HepG2 (cell line): ENCODE results near the gene SLA2. TPM values are rescaled to one million over a fixed set of nuclear protein-coding genes. Genes with fewer than 3 reads are reported as not detected.
A peak's percentile ranks its signal among the peaks of the same experiment; 100 is the strongest.

Source experiments
- ATF5 ChIP-seq: sonication (generic); formaldehyde crosslinking; IDR thresholded peaks from 2 replicates; pipeline ENCODE4 v1.4.0; 2020; ENCODE audit warnings: mild to moderate bottlenecking, low read depth, missing genetic modification reagents
- BCL6 ChIP-seq: IDR thresholded peaks from 2 replicates; pipeline ENCODE4 v1.6.1; 2016; ENCODE audit warnings: missing genetic modification reagents, missing compliant biosample characterization
- CAMTA2 ChIP-seq: sonication (generic); formaldehyde crosslinking; IDR thresholded peaks from 2 replicates; pipeline ENCODE4 v1.4.0; 2020; ENCODE audit warnings: mild to moderate bottlenecking, missing genetic modification reagents, borderline replicate concordance
- CREB3 ChIP-seq: sonication (generic); formaldehyde crosslinking; IDR thresholded peaks from 2 replicates; pipeline ENCODE4 v1.5.0; 2020; ENCODE audit warnings: missing genetic modification reagents
- ERF ChIP-seq: IDR thresholded peaks from 2 replicates; pipeline ENCODE4 v1.6.1; 2018; ENCODE audit warnings: missing biosample characterization, missing genetic modification reagents
- ESRRA ChIP-seq: sonication (generic); formaldehyde crosslinking; IDR thresholded peaks from 2 replicates; pipeline ENCODE4 v1.5.1; 2020; ENCODE audit warnings: mild to moderate bottlenecking, low read depth, missing genetic modification reagents
- GPN1 ChIP-seq: sonication (generic); formaldehyde crosslinking; IDR thresholded peaks from 2 replicates; pipeline ENCODE4 v1.5.1; 2020; ENCODE audit warnings: missing genetic modification reagents, borderline replicate concordance
- HNF4G ChIP-seq, 2 experiments: sonication (generic) in 1 of 2; formaldehyde crosslinking in 1 of 2; IDR thresholded peaks; 2 replicates each; pipeline versions ENCODE4 v1.4.0 to v1.6.1; 2011 to 2020; ENCODE audit warnings: borderline replicate concordance in 2 of 2, low read depth in 2 of 2, mild to moderate bottlenecking in 2 of 2, low read length in 1 of 2, missing genetic modification reagents in 1 of 2, moderate library complexity in 1 of 2
- KAT7 ChIP-seq: IDR thresholded peaks from 2 replicates; pipeline ENCODE4 v1.6.1; 2018; ENCODE audit warnings: borderline replicate concordance, missing compliant biosample characterization
- KDM6A ChIP-seq: IDR thresholded peaks from 2 replicates; pipeline ENCODE4 v1.6.1; 2016; ENCODE audit warnings: low read depth
- KLF6 ChIP-seq: IDR thresholded peaks from 2 replicates; pipeline ENCODE4 v1.8.0; 2016; ENCODE audit warnings: missing biosample characterization, missing genetic modification reagents
- MAFK ChIP-seq, 2 experiments: IDR thresholded peaks in 1 of 2; conservative IDR thresholded peaks in 1 of 2; 2 replicates each; pipeline ENCODE4 v1.6.1; 2011; ENCODE audit warnings: improper control_type of control experiment in 2 of 2, low read length in 2 of 2
- NCOR1 ChIP-seq: fragments of 200-600 bp; sonication (generic); IDR thresholded peaks from 2 replicates; pipeline ENCODE4 v1.7.0; 2017; ENCODE audit warnings: antibody characterized with exemption, low read length, borderline replicate concordance
- NR1H2 ChIP-seq: sonication (generic); formaldehyde crosslinking; IDR thresholded peaks from 2 replicates; pipeline ENCODE4 v1.8.1; 2022; ENCODE audit warnings: low read depth, missing genetic modification reagents, borderline replicate concordance
- RBM22 ChIP-seq: fragments of 200-400 bp; formaldehyde crosslinking; optimal IDR thresholded peaks from 2 replicates; pipeline ENCODE3; 2017; ENCODE audit warnings: mild to moderate bottlenecking, low read length, moderate library complexity
- RCOR2 ChIP-seq: IDR thresholded peaks from 2 replicates; pipeline ENCODE4 v1.6.1; 2016; ENCODE audit warnings: missing biosample characterization, missing genetic modification reagents
- REXO4 ChIP-seq: sonication (generic); formaldehyde crosslinking; IDR thresholded peaks from 2 replicates; pipeline ENCODE4 v1.8.0; 2022; ENCODE audit warnings: missing genetic modification reagents, mild to moderate bottlenecking, borderline replicate concordance
- TEAD2 ChIP-seq: sonication (generic); formaldehyde crosslinking; IDR thresholded peaks from 2 replicates; pipeline ENCODE4 v1.9.0; 2021; ENCODE audit warnings: missing genetic modification reagents
- TGIF2 ChIP-seq: IDR thresholded peaks from 2 replicates; pipeline ENCODE4 v1.6.1; 2016; ENCODE audit warnings: control low read depth, missing compliant biosample characterization
- YY1 ChIP-seq: IDR thresholded peaks from 2 replicates; pipeline ENCODE4 v1.6.1; 2011; ENCODE audit warnings: low read length, low read depth, moderate library complexity, mild to moderate bottlenecking; ENCODE audit not compliant: insufficient read depth, insufficient replicate concordance
- ZGPAT ChIP-seq: IDR thresholded peaks from 2 replicates; pipeline ENCODE4 v1.6.1; 2016; ENCODE audit warnings: mild to moderate bottlenecking
- ZNF101 ChIP-seq: sonication (generic); formaldehyde crosslinking; IDR thresholded peaks from 2 replicates; pipeline ENCODE4 v1.4.0; 2020; ENCODE audit warnings: mild to moderate bottlenecking, low read depth, missing genetic modification reagents, borderline replicate concordance
- ZNF337 ChIP-seq: sonication (generic); formaldehyde crosslinking; IDR thresholded peaks from 2 replicates; pipeline ENCODE4 v1.5.1; 2020; ENCODE audit warnings: missing genetic modification reagents, low read depth, mild to moderate bottlenecking, borderline replicate concordance
- ZNF800 ChIP-seq: sonication (generic); formaldehyde crosslinking; IDR thresholded peaks from 2 replicates; pipeline ENCODE4 v1.4.0; 2020; ENCODE audit warnings: missing genetic modification reagents
- polyA plus RNA-seq, 8 experiments: library from polyadenylated mRNA; depleted of rRNA in 3 of 8; stranded (reverse) in 7 of 8; unstranded in 1 of 8; fragments of >200 nt; fragmentation: Illumina TruSeq in 4 of 8; extraction: Trizol in 4 of 8; gene quantifications; 2 replicates each; pipeline versions ENCODE4 v1.2.1 to v1.2.3, GENCODE V29; 2011 to 2016; ENCODE audit warnings: low read depth in 4 of 8, missing spikeins in 1 of 8, mixed read lengths in 1 of 8; ENCODE audit not compliant: insufficient read depth in 1 of 8
- total RNA-seq, 5 experiments: library from RNA; depleted of rRNA; stranded (reverse); fragments of >200 nt; fragmentation: Illumina TruSeq; extraction: Trizol; gene quantifications; 2 replicates each; pipeline ENCODE4 v1.2.3, GENCODE V29; 2016; ENCODE audit warnings: low read depth in 1 of 5

Gene SLA2
- total and polyA plus RNA-seq, 2 of the 13 experiments (the other 11 are each of a cell fraction or from before 2014, with no cell fraction given), result 1.6 to 3.6 TPM

- TF ChIP-seq ZNF337 (CRISPR knock-in tag) (no peak), KDM6A (CRISPR knock-in tag) (no peak), HNF4G (IDR thresholded peaks at IDR 0.05; ENCODE audit: borderline replicate concordance, low read depth, low read length) (peak; percentile 42; the same call in 1 of the 2 replicates), HNF4G (CRISPR knock-in tag; IDR thresholded peaks at IDR 0.05; ENCODE audit: borderline replicate concordance, low read depth) (no peak), RCOR2 (CRISPR knock-in tag) (no peak), KAT7 (CRISPR knock-in tag) (no peak), ZNF800 (CRISPR knock-in tag) (0 out of 2 replicates have a peak, but pooled peaks have one; percentile 10), ERF (no peak), MAFK (conservative IDR thresholded peaks at IDR 0.05 in 1 of 2, IDR thresholded peaks at IDR 0.05 in 1 of 2; ENCODE audit: low read length in 2 of 2) (peak; percentile 62 to 87), BCL6 (CRISPR knock-in tag) (0 out of 2 replicates have a peak, but pooled peaks have one; percentile 13), REXO4 (CRISPR knock-in tag) (no peak), KLF6 (CRISPR knock-in tag) (no peak), YY1 (no peak), RBM22 (peak; percentile 90), TEAD2 (CRISPR knock-in tag) (no peak), NCOR1 (0 out of 2 replicates have a peak, but pooled peaks have one; percentile 23), ATF5 (CRISPR knock-in tag) (0 out of 2 replicates have a peak, but pooled peaks have one; percentile 62), CREB3 (CRISPR knock-in tag) (peak; percentile 7; the same call in 1 of the 2 replicates), GPN1 (CRISPR knock-in tag) (no peak), NR1H2 (CRISPR knock-in tag) (0 out of 2 replicates have a peak, but pooled peaks have one; percentile 15), ZNF101 (CRISPR knock-in tag) (peak; percentile 94; the same call in 1 of the 2 replicates), ESRRA (peak; percentile 54; the same call in 1 of the 2 replicates), TGIF2 (CRISPR knock-in tag) (peak; percentile 30; the same call in 1 of the 2 replicates), ZGPAT (CRISPR knock-in tag) (peak; percentile 30; the same call in 1 of the 2 replicates), CAMTA2 (CRISPR knock-in tag) (no peak)
Measured at GRCh38 chr20:36606158-36607066, 39.6 kb downstream of the SLA2 start (continued).
